Stimulated activated effector memory CD8-positive, alpha-beta T cell treated with anti-CD3 and anti-CD28 coated beads, Interleukin-12 subunit alpha, Interleukin-12 subunit beta, amount 100 ng/mL, for 72 hours (primary cell): ENCODE results near the gene VPS51.

Experiments used
- ATAC-seq: fragments of 150-1000 bp; cut with Tn5 transposase; 2 replicates; pipeline ENCODE4 v1.10.0; 2021
- DNase-seq, 2 donors: peaks; one replicate each; pipeline ENCODE4 v3.0.0; 2021 to 2022; ENCODE audit warnings: low spot score in 2 of 2
- H3K27ac Mint-ChIP-seq: one replicate; pipeline ENCODE4 v1.8.0; 2022; ENCODE audit warnings: mild to moderate bottlenecking, mixed read lengths
- H3K36me3 Mint-ChIP-seq: one replicate; pipeline ENCODE4 v1.8.0; 2022; ENCODE audit warnings: mild to moderate bottlenecking, mixed read lengths
- H3K4me1 Mint-ChIP-seq: one replicate; pipeline ENCODE4 v1.8.0; 2022; ENCODE audit warnings: mixed read lengths
- H3K4me3 Mint-ChIP-seq: one replicate; pipeline ENCODE4 v1.8.0; 2022; ENCODE audit warnings: mild to moderate bottlenecking, mixed read lengths
- H3K9me3 Mint-ChIP-seq: one replicate; pipeline ENCODE4 v1.8.0; 2022; ENCODE audit warnings: mixed read lengths

Gene VPS51

GRCh38 chr11:65086809-65087208 lies 9.2 kb upstream of the VPS51 start:
- Mint-ChIP-seq H3K36me3 (peaks cover 77% of the 10 kb centered on the region), H3K27ac (peak overlapping the region; percentile 52), H3K4me3 (no peak overlapping the region), H3K9me3 (no peaks in the 10 kb centered on the region), H3K4me1 (peaks cover 33% of the 10 kb centered on the region)
- ATAC-seq: no peak
- DNase-seq: no peak

DNA sequence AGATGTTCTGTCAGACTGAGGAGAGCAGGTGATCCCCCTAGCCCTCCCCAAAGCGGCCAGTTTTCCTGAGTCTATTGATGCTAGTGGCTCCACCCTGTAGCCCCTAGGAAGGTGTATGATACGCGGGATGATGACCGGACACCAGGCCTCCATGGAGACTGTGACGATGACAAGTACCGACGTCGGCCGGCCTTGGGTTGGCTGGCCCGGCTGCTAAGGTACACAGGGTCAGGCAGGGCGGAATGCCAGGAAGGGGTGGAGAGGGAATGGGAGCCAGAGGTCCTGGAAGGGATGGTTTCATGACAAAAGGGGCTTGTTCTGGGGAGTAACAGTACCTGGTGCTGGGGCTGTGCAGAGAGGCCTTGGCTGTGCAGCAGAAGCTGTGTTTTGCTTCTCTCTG lies 8.8 kb upstream of the VPS51 start:
- Mint-ChIP-seq H3K4me3 (no peak overlapping the region), H3K4me1 (peaks cover 33% of the 10 kb centered on the region), H3K9me3 (no peaks in the 10 kb centered on the region), H3K36me3 (peaks cover 73% of the 10 kb centered on the region), H3K27ac (peak overlapping the region; percentile 52)
- no peak for ATAC-seq
- DNase-seq: no peak

DNA sequence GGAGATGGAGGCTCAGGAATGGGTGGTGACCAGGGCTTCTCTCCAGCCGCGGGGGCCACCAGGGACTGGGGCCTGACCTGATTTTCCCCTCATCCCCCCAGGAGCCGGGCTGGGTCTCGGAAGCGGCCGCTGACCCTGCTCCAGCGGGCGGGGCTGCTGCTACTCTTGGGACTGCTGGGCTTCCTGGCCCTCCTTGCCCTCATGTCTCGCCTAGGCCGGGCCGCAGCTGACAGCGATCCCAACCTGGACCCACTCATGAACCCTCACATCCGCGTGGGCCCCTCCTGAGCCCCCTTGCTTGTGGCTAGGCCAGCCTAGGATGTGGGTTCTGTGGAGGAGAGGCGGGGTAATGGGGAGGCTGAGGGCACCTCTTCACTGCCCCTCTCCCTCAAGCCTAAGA lies 8.2 kb upstream of the VPS51 start:
- peaks cover 30% of the 10 kb centered on the region for H3K4me1 Mint-ChIP-seq
- no peak for ATAC-seq
- H3K4me3 Mint-ChIP-seq: no peak overlapping the region

GRCh38 chr11:65089621-65090020 lies 6.4 kb upstream of the VPS51 start:
- peaks cover 49% of the 10 kb centered on the region for H3K36me3 Mint-ChIP-seq
- DNase-seq (no peak), ATAC-seq (no peak)
- H3K4me1 Mint-ChIP-seq: peaks cover 12% of the 10 kb centered on the region
- H3K27ac Mint-ChIP-seq: peak overlapping the region; percentile 23
- H3K4me3 Mint-ChIP-seq: no peak overlapping the region
- H3K9me3 Mint-ChIP-seq: no peaks in the 10 kb centered on the region

More for the DNA sequence above, 8.2 kb upstream of the VPS51 start:
- no peaks in the 10 kb centered on the region for H3K9me3 Mint-ChIP-seq
- peak overlapping the region; percentile 23 for H3K27ac Mint-ChIP-seq
- no peak for DNase-seq
- peaks cover 67% of the 10 kb centered on the region for H3K36me3 Mint-ChIP-seq

DNA sequence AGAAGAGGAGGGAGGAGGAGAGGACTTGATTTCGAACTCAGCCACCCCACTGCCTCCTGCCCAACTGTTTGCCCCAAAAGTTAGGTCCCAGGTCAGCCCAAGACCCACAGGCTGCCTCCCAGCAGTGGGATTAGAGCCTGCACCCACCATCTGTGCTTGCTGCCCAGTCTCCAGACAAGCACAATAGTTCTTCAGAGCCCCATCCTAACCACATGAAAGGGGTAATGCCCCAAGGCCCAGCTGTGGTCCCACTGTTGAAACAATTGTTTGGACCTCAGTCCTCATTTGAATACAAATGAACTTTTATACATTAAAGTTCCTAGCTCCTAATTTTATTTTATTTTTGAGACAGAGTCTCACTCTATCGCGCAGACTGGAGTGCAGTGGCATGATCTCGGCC lies 5.4 kb upstream of the VPS51 start:
- ATAC-seq (no peak), DNase-seq (no peak)
- H3K9me3 Mint-ChIP-seq: no peaks in the 10 kb centered on the region
- H3K4me1 Mint-ChIP-seq: peaks cover 4% of the 10 kb centered on the region
- peaks cover 40% of the 10 kb centered on the region for H3K36me3 Mint-ChIP-seq
- no peak overlapping the region for H3K27ac Mint-ChIP-seq
- no peak overlapping the region for H3K4me3 Mint-ChIP-seq

DNA sequence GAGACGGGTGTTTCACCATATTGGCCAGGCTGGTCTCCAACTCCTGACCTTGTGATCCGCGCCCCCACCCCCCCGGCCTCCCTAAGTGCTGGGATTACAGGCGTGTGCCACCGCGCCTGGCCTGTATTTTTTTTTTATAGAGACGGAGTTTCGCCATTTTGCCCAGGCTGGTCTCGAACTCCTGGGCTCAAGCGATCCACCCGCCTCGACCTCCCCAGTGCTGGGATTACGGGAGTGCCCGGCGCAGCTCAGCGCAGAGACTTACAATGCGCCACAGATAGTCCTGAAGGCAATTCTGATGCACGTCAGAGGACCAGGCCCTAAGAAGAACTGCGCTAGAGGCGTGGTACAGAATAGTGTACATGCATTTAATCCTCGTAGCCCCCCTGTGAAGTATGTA lies 587 bp upstream of the VPS51 start:
- ATAC-seq (no peak), DNase-seq (no peak)
- peaks cover 43% of the 10 kb centered on the region for H3K36me3 Mint-ChIP-seq
- H3K27ac Mint-ChIP-seq: peak overlapping the region; percentile 94
- H3K9me3 Mint-ChIP-seq: no peaks in the 10 kb centered on the region
- H3K4me1 Mint-ChIP-seq: peaks cover 5% of the 10 kb centered on the region
- H3K4me3 Mint-ChIP-seq: peak overlapping the region; percentile 70

DNA sequence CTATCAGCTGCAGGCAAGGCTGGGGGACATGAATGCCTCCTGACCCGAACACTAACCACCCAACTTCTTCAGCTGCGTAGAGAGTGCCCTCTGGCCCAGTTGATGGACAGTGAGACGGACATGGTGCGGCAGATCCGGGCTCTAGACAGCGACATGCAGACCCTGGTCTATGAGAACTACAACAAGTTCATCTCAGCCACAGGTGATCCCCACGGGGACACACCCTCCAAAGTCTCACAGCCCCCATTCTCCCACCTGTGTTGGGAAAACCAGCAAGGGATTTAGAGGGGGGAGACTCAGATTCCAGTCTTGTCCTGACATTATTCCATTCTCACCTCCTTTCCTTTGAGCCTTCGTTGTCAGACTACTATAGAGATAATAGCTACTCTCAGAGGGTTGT lies 912 bp downstream of the VPS51 start:
- Mint-ChIP-seq H3K36me3 (peaks cover 56% of the 10 kb centered on the region), H3K4me1 (peaks cover 5% of the 10 kb centered on the region), H3K27ac (peak overlapping the region; percentile 94), H3K4me3 (peak overlapping the region; percentile 70), H3K9me3 (no peaks in the 10 kb centered on the region)
- ATAC-seq: no peak
- no peak for DNase-seq

DNA sequence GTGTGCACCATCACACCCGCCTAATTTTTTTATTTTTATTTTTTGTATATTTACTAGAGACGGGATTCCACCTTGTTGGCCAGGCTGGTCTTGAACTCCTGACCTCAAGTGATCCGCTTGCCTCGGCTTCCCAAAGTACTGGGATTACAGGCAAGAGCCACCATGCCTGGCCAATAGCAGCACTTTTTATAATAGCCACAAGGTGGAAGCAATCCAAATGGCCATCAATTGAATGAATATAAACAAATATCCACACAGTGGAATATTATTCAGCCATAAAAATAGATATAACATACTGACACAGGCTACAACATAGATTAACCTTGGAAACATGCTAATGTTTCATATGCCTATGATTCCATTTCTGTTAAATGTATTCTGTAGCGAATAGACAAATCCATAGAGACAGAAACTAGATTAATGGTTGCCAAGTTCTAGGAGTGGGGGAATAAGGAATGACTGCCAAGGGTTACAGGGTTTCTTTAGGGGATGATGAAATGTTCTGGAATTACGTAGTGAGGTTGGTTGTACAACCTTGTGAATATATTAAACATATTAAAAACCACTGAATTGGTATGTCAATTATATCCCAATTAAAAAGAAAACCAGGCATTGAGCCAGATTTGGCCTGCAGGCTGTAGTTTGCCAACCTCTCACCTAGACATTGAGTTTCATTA lies 4.8 kb downstream of the VPS51 start:
- Mint-ChIP-seq H3K4me3 (no peak overlapping the region), H3K27ac (no peak overlapping the region), H3K9me3 (no peaks in the 10 kb centered on the region), H3K4me1 (peaks cover 2% of the 10 kb centered on the region), H3K36me3 (peaks cover 87% of the 10 kb centered on the region)
- DNase-seq: no peak
- ATAC-seq: no peak

DNA sequence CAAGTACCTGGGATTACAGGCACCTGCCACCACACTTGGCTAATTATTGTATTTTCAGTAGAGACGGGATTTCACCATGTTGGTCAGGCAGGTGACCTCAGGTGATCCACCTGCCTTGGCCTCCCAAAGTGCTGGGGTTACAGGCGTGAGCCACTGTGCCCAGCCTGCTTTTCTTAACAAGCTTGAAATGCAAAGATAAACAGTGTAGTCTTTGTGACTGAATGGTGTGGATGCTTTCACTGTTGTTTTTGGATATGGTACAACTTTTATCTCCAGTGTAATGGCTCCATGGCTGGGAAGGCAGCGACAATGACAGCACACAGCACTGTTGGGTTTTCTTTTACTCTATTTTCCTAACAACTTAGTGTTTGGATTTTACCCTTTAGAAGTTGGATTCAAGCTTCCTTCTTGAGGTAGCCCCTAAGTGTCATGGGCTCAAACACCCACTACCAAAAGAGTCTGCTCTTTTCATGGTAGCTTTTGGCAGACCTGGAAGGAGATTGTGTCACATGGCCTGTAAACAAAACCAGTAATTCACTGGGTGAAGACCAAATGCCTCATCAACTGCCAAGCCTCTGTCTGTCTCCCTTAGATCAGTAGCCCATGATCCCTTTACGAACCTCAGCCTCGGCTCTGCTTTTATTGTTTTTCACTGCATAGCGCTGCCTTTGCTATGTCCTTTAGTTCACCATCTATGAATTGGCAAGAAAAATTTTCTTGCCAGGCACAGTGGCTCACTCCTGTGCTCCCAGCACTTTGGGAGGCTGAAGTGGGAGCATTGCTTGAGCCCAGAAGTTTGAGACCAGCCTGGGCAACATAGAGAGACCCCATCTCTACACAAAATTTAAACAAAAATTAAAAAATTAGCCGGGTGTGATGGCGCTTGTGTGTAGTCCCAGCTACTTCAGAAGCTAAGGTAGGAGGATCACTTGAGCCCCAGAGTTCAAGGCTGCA lies 6.4 kb downstream of the VPS51 start:
- Mint-ChIP-seq H3K27ac (peak overlapping the region; percentile 65), H3K4me3 (no peak overlapping the region), H3K4me1 (no peaks in the 10 kb centered on the region), H3K9me3 (no peaks in the 10 kb centered on the region), H3K36me3 (peaks cover 78% of the 10 kb centered on the region)
- DNase-seq: no peak
- no peak for ATAC-seq

- ATAC-seq (no peak), DNase-seq (no peak)
- Mint-ChIP-seq H3K36me3 (peaks cover 67% of the 10 kb centered on the region), H3K4me1 (no peaks in the 10 kb centered on the region), H3K27ac (peak overlapping the region; percentile 65), H3K9me3 (no peaks in the 10 kb centered on the region), H3K4me3 (no peak overlapping the region)
These were observed 7.5 kb downstream of the VPS51 start for GRCh38 chr11:65103476-65103875.

- DNase-seq (no peak), ATAC-seq (no peak)
- no peak overlapping the region for H3K4me3 Mint-ChIP-seq
- no peaks in the 10 kb centered on the region for H3K4me1 Mint-ChIP-seq
- peaks cover 67% of the 10 kb centered on the region for H3K36me3 Mint-ChIP-seq
- peak overlapping the region; percentile 70 for H3K27ac Mint-ChIP-seq
- no peaks in the 10 kb centered on the region for H3K9me3 Mint-ChIP-seq
These were observed 8.6 kb downstream of the VPS51 start for GRCh38 chr11:65104628-65105027.

DNA sequence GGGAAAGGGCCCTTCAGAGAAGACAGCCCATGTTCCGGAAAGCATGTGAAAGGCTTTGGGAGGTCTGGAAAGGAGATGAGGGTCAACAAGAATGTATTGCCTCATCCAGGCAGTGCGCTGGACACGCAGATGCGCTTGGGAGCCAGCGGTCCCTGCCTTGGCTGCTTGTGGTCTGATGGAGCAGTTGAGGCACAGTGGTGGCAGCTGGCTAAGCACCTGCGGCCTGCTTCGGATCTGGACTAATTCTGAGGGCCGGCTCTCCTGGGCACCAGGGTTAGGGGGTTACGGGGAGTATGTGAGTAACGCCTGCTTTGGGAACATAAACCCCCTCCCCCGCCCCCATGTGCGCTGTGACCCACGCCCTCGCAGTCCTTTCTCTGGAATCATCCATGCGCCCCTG lies 11.1 kb downstream of the VPS51 start:
- Mint-ChIP-seq H3K36me3 (peaks cover 72% of the 10 kb centered on the region), H3K4me1 (peaks cover 21% of the 10 kb centered on the region), H3K9me3 (no peaks in the 10 kb centered on the region)

GRCh38 chr11:65107751-65108468 lies 11.9 kb downstream of the VPS51 start:
- H3K9me3 Mint-ChIP-seq: no peaks in the 10 kb centered on the region
- H3K36me3 Mint-ChIP-seq: peaks cover 72% of the 10 kb centered on the region
- peaks cover 29% of the 10 kb centered on the region for H3K4me1 Mint-ChIP-seq
- no peak overlapping the region for H3K27ac Mint-ChIP-seq
- ATAC-seq (no peak), DNase-seq (no peak)
- H3K4me3 Mint-ChIP-seq: no peak overlapping the region

More for the DNA sequence above, 11.1 kb downstream of the VPS51 start:
- Mint-ChIP-seq H3K27ac (peak overlapping the region; percentile 70), H3K4me3 (no peak overlapping the region)
- DNase-seq (no peak), ATAC-seq (no peak)

DNA sequence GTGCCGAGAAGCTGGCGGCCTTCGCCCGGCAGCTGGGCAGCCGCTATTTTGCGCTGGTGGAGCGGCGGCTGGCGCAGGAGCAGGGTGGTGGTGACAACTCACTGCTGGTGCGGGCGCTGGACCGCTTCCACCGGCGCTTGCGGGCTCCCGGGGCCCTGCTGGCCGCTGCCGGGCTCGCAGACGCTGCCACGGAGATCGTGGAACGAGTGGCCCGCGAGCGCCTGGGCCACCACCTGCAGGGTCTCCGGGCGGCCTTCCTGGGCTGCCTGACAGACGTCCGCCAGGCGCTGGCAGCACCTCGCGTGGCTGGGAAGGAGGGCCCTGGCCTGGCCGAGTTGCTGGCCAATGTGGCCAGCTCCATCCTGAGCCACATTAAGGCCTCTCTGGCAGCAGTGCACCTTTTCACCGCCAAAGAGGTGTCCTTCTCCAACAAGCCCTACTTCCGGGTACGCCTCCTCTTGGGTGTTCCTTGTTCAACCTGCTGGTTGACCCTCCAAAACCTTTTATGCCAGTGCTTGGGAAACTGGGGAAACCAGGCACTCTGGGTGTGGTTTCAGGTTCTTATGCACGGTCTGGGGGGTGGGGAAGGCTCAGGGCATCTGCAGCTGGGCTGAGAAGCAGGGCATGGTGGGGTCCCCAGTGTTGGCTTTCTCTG lies 12.6 kb downstream of the VPS51 start:
- DNase-seq: no peak
- Mint-ChIP-seq H3K27ac (no peak overlapping the region), H3K4me1 (peaks cover 35% of the 10 kb centered on the region), H3K4me3 (no peak overlapping the region), H3K9me3 (no peaks in the 10 kb centered on the region), H3K36me3 (peaks cover 70% of the 10 kb centered on the region)
- ATAC-seq: no peak
